ENCODE data around the gene KCP. TPM values are rescaled to one million over a fixed set of nuclear protein-coding genes. Genes with fewer than 3 reads are reported as not detected.

KCP gene
- total and polyA plus RNA-seq, 2 of the 13 experiments (the other 11 are each of a cell fraction or from before 2014, with no cell fraction given): 0.37 to 1.0 TPM

GRCh38 chr7:128862571-128863432 lies 47.7 kb downstream of the KCP start, which contains the start of gene ATP6V1F (continued):
- TF ChIP-seq HOXA9 (CRISPR knock-in tag; IDR thresholded peaks at IDR 0.05; ENCODE audit: borderline replicate concordance): no peak
- TF ChIP-seq MXD3 (CRISPR knock-in tag; IDR thresholded peaks at IDR 0.05): no peak
- no peak for TF ChIP-seq RFX5 (IDR thresholded peaks at IDR 0.05; ENCODE audit: low read depth, low read length)
- no peak; the same call in 1 of the 2 replicates for TF ChIP-seq MXD1 (CRISPR knock-in tag; IDR thresholded peaks at IDR 0.05)
- TF ChIP-seq BRCA1 (CRISPR knock-in tag; IDR thresholded peaks at IDR 0.05): no peak
- no peak for TF ChIP-seq GABPA (IDR thresholded peaks at IDR 0.05; ENCODE audit: low read depth, low read length)
- peak; percentile 67 for TF ChIP-seq GABPA (CRISPR knock-in tag; IDR thresholded peaks at IDR 0.05; ENCODE audit: low read depth)
- no peak for TF ChIP-seq TIGD3 (CRISPR knock-in tag; IDR thresholded peaks at IDR 0.05; ENCODE audit: borderline replicate concordance)
- 0 out of 2 replicates have a peak, but pooled peaks have one; percentile 46 for TF ChIP-seq MEIS1 (CRISPR knock-in tag; IDR thresholded peaks at IDR 0.05; ENCODE audit: borderline replicate concordance)
- no peak for TF ChIP-seq ZNF839 (CRISPR knock-in tag; IDR thresholded peaks at IDR 0.05; ENCODE audit: borderline replicate concordance)
- no peak for TF ChIP-seq NR3C1 (CRISPR knock-in tag; IDR thresholded peaks at IDR 0.05)
- peak; percentile 20; the same call in 1 of the 2 replicates for TF ChIP-seq ELF3 (CRISPR knock-in tag; IDR thresholded peaks at IDR 0.05)
- no peak for TF ChIP-seq ZNF414 (CRISPR knock-in tag; IDR thresholded peaks at IDR 0.05)
- peak; percentile 67 for TF ChIP-seq TAF1 (CRISPR knock-in tag; IDR thresholded peaks at IDR 0.05)
- TF ChIP-seq ZNF577 (CRISPR knock-in tag; IDR thresholded peaks at IDR 0.05; ENCODE audit: borderline replicate concordance, low read depth): peak; percentile 70; the same call in 1 of the 2 replicates
- no peak for TF ChIP-seq TCF7L2 (IDR thresholded peaks at IDR 0.05; ENCODE audit: low read depth, low read length)
- 0 out of 2 replicates have a peak, but pooled peaks have one; percentile 20 for TF ChIP-seq TSC22D2 (CRISPR knock-in tag; IDR thresholded peaks at IDR 0.05; ENCODE audit: borderline replicate concordance)
- no peak for TF ChIP-seq CEBPB (IDR thresholded peaks at IDR 0.05; ENCODE audit: borderline replicate concordance, low read depth, low read length)
- peak; percentile 65 for TF ChIP-seq NR2C2 (CRISPR knock-in tag; IDR thresholded peaks at IDR 0.05; ENCODE audit: borderline replicate concordance)
- no peak for TF ChIP-seq ESRRA (CRISPR knock-in tag; IDR thresholded peaks at IDR 0.05; ENCODE audit: low read depth)
- TF ChIP-seq SCMH1 (CRISPR knock-in tag; IDR thresholded peaks at IDR 0.05; ENCODE audit: borderline replicate concordance): no peak
- peak; percentile 53 to 82 for TF ChIP-seq POLR2A (IDR thresholded peaks at IDR 0.05; ENCODE audit: insufficient read depth in 1 of 2, low read depth in 2 of 2, low read length in 2 of 2)
- no peak for TF ChIP-seq ZNF543 (CRISPR knock-in tag; IDR thresholded peaks at IDR 0.05)
- TF ChIP-seq CREB1 (IDR thresholded peaks at IDR 0.05): peak; percentile 67
- peak; percentile 91 for TF ChIP-seq CREB1 (CRISPR knock-in tag; IDR thresholded peaks at IDR 0.05)
- TF ChIP-seq RBM22 (optimal IDR thresholded peaks at IDR 0.05; ENCODE audit: low read length): no peak
- 0 out of 2 replicates have a peak, but pooled peaks have one; percentile 51 for TF ChIP-seq IRF2 (CRISPR knock-in tag; IDR thresholded peaks at IDR 0.05)
- TF ChIP-seq ZNF256 (CRISPR knock-in tag; conservative IDR thresholded peaks at IDR 0.05): no peak
- no peak for TF ChIP-seq GATAD2A (CRISPR knock-in tag; IDR thresholded peaks at IDR 0.05)
- TF ChIP-seq GABPB1 (CRISPR knock-in tag; IDR thresholded peaks at IDR 0.05): peak; percentile 74
